Measurements from ENCODE around the gene BNC2. TPM values are rescaled to one million over a fixed set of nuclear protein-coding genes. Genes with fewer than 3 reads are reported as not detected.

The BNC2 gene
- total RNA-seq, 1 donor from 2014 or later = 2.4 TPM

DNA sequence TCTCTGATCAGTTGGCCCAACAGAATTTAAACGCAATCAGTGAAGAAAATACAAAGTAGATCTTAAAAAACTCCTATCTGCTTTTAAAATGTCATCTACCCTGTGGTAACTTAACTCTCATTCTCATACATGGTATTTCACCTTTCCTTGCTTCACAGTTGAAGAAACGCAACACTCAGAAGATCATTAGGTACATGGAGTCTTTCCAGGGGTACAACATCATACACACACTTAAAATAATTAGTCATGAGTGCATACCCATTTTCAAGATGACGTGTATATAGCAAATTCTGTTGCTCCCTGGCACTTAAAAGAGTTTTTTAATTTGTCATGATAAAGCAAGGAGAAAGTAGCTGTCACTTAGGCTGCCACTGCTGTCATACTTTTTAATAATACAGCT, 259.9 kb downstream of the BNC2 start:
- Histone ChIP-seq H3K27me3 (no peaks in the 10 kb centered on the region), H3K79me2 (ENCODE audit: low read depth) (no peaks in the 10 kb centered on the region), H3K4me1 (peaks cover 23% of the 10 kb centered on the region), H3K4me2 (no peak overlapping the region), H3K9me3 (ENCODE audit: low read depth) (no peaks in the 10 kb centered on the region), H4K20me1 (ENCODE audit: low read depth) (no peaks in the 10 kb centered on the region), H3K9ac (no peak overlapping the region), H2AFZ (replicated peaks) (no peak overlapping the region), H3K36me3 (no peaks in the 10 kb centered on the region), H3F3A (ENCODE audit: low read depth) (peaks cover 9% of the 10 kb centered on the region), H3K27ac (no peak overlapping the region), H3K4me3 (no peak overlapping the region)
- Mint-ChIP-seq H3K36me3 (no peaks in the 10 kb centered on the region), H3K4me3 (no peak overlapping the region), H3K4me1 (peaks cover 16% of the 10 kb centered on the region), H3K27ac (no peak overlapping the region), H3K9me3 (no peaks in the 10 kb centered on the region), H3K27me3 (ENCODE audit: insufficient read depth, low read depth) (no peaks in the 10 kb centered on the region)
- no peak for DNase-seq (ENCODE audit: low spot score)
- TF ChIP-seq, protein P1, sequence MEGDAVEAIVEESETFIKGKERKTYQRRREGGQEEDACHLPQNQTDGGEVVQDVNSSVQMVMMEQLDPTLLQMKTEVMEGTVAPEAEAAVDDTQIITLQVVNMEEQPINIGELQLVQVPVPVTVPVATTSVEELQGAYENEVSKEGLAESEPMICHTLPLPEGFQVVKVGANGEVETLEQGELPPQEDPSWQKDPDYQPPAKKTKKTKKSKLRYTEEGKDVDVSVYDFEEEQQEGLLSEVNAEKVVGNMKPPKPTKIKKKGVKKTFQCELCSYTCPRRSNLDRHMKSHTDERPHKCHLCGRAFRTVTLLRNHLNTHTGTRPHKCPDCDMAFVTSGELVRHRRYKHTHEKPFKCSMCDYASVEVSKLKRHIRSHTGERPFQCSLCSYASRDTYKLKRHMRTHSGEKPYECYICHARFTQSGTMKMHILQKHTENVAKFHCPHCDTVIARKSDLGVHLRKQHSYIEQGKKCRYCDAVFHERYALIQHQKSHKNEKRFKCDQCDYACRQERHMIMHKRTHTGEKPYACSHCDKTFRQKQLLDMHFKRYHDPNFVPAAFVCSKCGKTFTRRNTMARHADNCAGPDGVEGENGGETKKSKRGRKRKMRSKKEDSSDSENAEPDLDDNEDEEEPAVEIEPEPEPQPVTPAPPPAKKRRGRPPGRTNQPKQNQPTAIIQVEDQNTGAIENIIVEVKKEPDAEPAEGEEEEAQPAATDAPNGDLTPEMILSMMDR (IDR thresholded peaks at IDR 0.05) = no peak
- no peak for TF ChIP-seq EZH2phosphoT487 (IDR thresholded peaks at IDR 0.05)
- no peak for TF ChIP-seq EZH2 (IDR thresholded peaks at IDR 0.05)

DNA sequence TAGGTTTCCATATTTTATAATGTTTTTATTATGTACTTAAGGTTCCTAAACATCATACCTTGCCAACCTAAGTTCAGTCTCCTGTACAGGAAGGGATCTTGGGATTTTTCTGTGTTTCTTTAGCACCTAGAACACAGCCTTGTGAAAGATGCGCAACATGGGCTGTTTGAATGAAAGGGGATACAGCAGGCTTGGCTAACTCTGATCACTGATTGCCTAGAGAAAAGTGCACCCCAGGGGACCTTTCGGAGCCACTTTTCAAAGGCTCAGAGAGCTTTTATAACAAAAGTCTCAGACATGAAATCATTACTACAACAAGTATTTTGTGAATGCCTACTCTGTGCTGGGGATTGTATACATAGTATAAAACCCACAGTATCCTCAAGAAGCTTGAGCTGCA, 261.6 kb downstream of the BNC2 start:
- no peaks in the 10 kb centered on the region for H3K27me3 ChIP-seq
- Mint-ChIP-seq H3K27ac (no peak overlapping the region), H3K4me3 (no peak overlapping the region), H3K9me3 (no peaks in the 10 kb centered on the region), H3K27me3 (ENCODE audit: insufficient read depth, low read depth) (no peaks in the 10 kb centered on the region), H3K36me3 (no peaks in the 10 kb centered on the region), H3K4me1 (peaks cover 16% of the 10 kb centered on the region)
- H3K9me3 ChIP-seq (ENCODE audit: low read depth) = no peaks in the 10 kb centered on the region
- peak; percentile 66 for DNase-seq (ENCODE audit: low spot score)
- no peaks in the 10 kb centered on the region for H4K20me1 ChIP-seq (ENCODE audit: low read depth)
- H3K4me3 ChIP-seq = no peak overlapping the region
- no peak overlapping the region for H3K27ac ChIP-seq
- H3K36me3 ChIP-seq = no peaks in the 10 kb centered on the region
- peaks cover 30% of the 10 kb centered on the region for H3K4me1 ChIP-seq
- H3K9ac ChIP-seq = no peak overlapping the region
- H2AFZ ChIP-seq (replicated peaks) = no peak overlapping the region
- peak overlapping the region; percentile 19 for H3K4me2 ChIP-seq
- H3F3A ChIP-seq (ENCODE audit: low read depth) = peaks cover 9% of the 10 kb centered on the region
- TF ChIP-seq, protein P1 (IDR thresholded peaks at IDR 0.05) = no peak
- no peak for TF ChIP-seq EZH2 (IDR thresholded peaks at IDR 0.05)
- TF ChIP-seq EZH2phosphoT487 (IDR thresholded peaks at IDR 0.05) = no peak
- H3K79me2 ChIP-seq (ENCODE audit: low read depth) = no peaks in the 10 kb centered on the region

DNA sequence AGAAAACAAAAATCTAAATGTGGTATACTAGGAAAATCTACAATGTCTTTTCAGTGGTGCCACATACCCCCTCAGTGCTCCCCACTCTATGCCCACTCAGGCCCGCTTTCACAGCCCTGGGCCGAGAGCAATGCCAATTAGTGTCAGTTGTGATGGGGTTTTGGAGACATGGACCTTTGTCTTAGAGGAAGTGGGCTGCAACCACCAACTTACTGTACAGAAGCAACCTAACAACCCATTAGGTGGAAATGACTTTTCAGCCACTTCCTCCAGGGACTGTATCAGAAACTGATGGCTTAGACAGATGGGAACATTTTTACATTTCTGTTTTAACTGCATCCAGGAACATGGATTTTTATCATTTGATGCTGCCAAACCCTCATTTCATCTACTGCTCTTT, 268.0 kb downstream of the BNC2 start:
- no peaks in the 10 kb centered on the region for H3K79me2 ChIP-seq (ENCODE audit: low read depth)
- H3K27ac ChIP-seq = no peak overlapping the region
- Mint-ChIP-seq H3K4me3 (no peak overlapping the region), H3K4me1 (peaks cover 3% of the 10 kb centered on the region), H3K27me3 (ENCODE audit: insufficient read depth, low read depth) (no peaks in the 10 kb centered on the region), H3K36me3 (no peaks in the 10 kb centered on the region), H3K9me3 (no peaks in the 10 kb centered on the region), H3K27ac (no peak overlapping the region)
- no peak for DNase-seq (ENCODE audit: low spot score)
- H3K9me3 ChIP-seq (ENCODE audit: low read depth) = no peaks in the 10 kb centered on the region
- H3K4me2 ChIP-seq = no peak overlapping the region
- no peaks in the 10 kb centered on the region for H3K36me3 ChIP-seq
- no peak overlapping the region for H3K9ac ChIP-seq
- no peaks in the 10 kb centered on the region for H4K20me1 ChIP-seq (ENCODE audit: low read depth)
- peaks cover 15% of the 10 kb centered on the region for H3K4me1 ChIP-seq
- H3K4me3 ChIP-seq = no peak overlapping the region
- TF ChIP-seq EZH2 (IDR thresholded peaks at IDR 0.05) = no peak
- TF ChIP-seq EZH2phosphoT487 (IDR thresholded peaks at IDR 0.05) = no peak
- TF ChIP-seq, protein P1 (IDR thresholded peaks at IDR 0.05) = no peak
- H3K27me3 ChIP-seq = no peaks in the 10 kb centered on the region
- H3F3A ChIP-seq (ENCODE audit: low read depth) = no peaks in the 10 kb centered on the region
- no peak overlapping the region for H2AFZ ChIP-seq (replicated peaks)
